HUES64 (cell line): ENCODE measurements around the gene SH2B3.
"Not testable (repeated sequence)": the region's sequence is repeated elsewhere in the genome, so short reads cannot be mapped to it uniquely, and the experiment has no call there.

Experiments
- H3K27ac ChIP-seq: 2 replicates; pipeline ENCODE4 v1.7.0; 2013; ENCODE audit warnings: low read depth, low read length, inconsistent platforms
- H3K27me3 ChIP-seq: 2 replicates; pipeline ENCODE4 v1.6.1; 2013; ENCODE audit warnings: mild to moderate bottlenecking, low read length; ENCODE audit not compliant: insufficient read depth
- H3K36me3 ChIP-seq: 2 replicates; pipeline ENCODE4 v1.6.1; 2013; ENCODE audit warnings: mild to moderate bottlenecking, low read length; ENCODE audit not compliant: insufficient read depth
- H3K4me1 ChIP-seq: 2 replicates; pipeline ENCODE4 v1.6.1; 2013; ENCODE audit warnings: mild to moderate bottlenecking, low read length, moderate library complexity; ENCODE audit not compliant: insufficient read depth
- H3K4me3 ChIP-seq: 2 replicates; pipeline ENCODE4 v1.5.1; 2013; ENCODE audit warnings: mild to moderate bottlenecking, low read length, moderate library complexity
- H3K9ac ChIP-seq: 2 replicates; pipeline ENCODE4 v1.6.1; 2013; ENCODE audit warnings: mild to moderate bottlenecking, low read depth, low read length
- H3K9me3 ChIP-seq: 2 replicates; pipeline ENCODE4 v1.6.1; 2013; ENCODE audit warnings: low read depth, low read length; ENCODE audit not compliant: insufficient read depth
- WGBS: fragments of 150-250, 120-280 bp; methylation state at CpG from one replicate; pipeline ENCODE4 v1.1.7; 2013; ENCODE audit warnings: missing lambda C conversion rate; 5-methylcytosine and 5-hydroxymethylcytosine counted together

The SH2B3 gene

GRCh38 chr12:111389635-111390034, 16.1 kb upstream of the SH2B3 start:
- no peak overlapping the region for H3K9ac ChIP-seq
- 89% methylated on average over 6 of the region's 7 CpGs for WGBS
- no peak overlapping the region for H3K4me3 ChIP-seq
- H3K4me1 ChIP-seq = no peaks in the 10 kb centered on the region
- no peaks in the 10 kb centered on the region for H3K9me3 ChIP-seq
- no peaks in the 10 kb centered on the region; the same call in 1 of the 2 replicates for H3K27me3 ChIP-seq
- no peaks in the 10 kb centered on the region for H3K36me3 ChIP-seq
- H3K27ac ChIP-seq = no peak overlapping the region

DNA sequence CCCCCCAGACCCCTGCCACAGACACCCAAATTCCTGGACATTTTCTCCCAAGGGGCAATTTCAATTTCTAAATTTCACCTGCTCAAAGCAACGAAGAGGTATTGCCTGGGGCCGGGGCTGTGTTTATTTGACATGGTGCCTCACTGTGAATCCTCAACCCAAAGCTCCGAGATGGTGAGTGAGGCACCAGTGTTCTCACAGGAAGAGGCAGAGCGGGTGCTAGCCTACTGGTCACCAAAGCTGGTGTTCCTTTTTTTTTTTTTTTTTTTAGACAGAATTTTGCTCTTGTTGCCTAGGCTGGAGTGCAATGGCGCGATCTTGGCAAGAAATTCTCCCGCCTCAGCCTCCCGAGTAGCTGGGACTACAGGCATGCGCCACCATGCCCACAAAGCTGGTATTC, 14.8 kb upstream of the SH2B3 start:
- Histone ChIP-seq H3K4me3 (no peak overlapping the region), H3K4me1 (no peaks in the 10 kb centered on the region), H3K36me3 (no peaks in the 10 kb centered on the region), H3K9ac (no peak overlapping the region), H3K9me3 (no peaks in the 10 kb centered on the region), H3K27me3 (no peaks in the 10 kb centered on the region; the same call in 1 of the 2 replicates), H3K27ac (no peak overlapping the region)
- WGBS = 92% methylated on average over 9 of the region's 9 CpGs

GRCh38 chr12:111393700-111394300, 11.9 kb upstream of the SH2B3 start:
- Histone ChIP-seq H3K27me3 (no peaks in the 10 kb centered on the region; the same call in 1 of the 2 replicates), H3K9ac (no peak overlapping the region), H3K27ac (no peak overlapping the region), H3K36me3 (no peaks in the 10 kb centered on the region), H3K9me3 (no peaks in the 10 kb centered on the region), H3K4me3 (no peak overlapping the region), H3K4me1 (no peaks in the 10 kb centered on the region)
- 88% methylated on average over 8 of the region's 8 CpGs for WGBS

DNA sequence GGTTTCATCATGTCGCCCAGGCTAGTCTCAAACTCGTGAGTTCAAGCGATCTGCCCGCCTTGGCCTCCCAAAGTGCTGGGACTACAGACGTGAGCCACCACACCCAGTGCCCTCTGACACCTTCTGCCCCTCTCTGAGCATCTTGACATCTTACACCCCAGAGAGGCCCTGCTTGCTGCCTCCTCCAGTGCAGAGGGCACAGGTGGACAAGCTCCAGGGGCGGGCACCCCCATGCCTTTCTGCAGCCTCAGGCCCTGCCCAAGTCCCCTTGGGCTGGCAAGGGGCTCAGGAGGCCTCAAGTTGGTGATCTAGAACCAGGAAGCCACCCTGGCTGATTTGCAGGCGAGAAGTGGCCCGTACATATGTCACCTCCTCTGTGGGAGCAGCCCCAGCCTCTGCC, 11.2 kb upstream of the SH2B3 start:
- H3K36me3 ChIP-seq = no peaks in the 10 kb centered on the region
- no peak overlapping the region for H3K9ac ChIP-seq
- H3K27ac ChIP-seq = no peak overlapping the region
- H3K9me3 ChIP-seq = no peaks in the 10 kb centered on the region
- H3K4me1 ChIP-seq = no peaks in the 10 kb centered on the region
- 89% methylated on average over 8 of the region's 8 CpGs for WGBS
- H3K27me3 ChIP-seq = no peaks in the 10 kb centered on the region; the same call in 1 of the 2 replicates
- no peak overlapping the region for H3K4me3 ChIP-seq

DNA sequence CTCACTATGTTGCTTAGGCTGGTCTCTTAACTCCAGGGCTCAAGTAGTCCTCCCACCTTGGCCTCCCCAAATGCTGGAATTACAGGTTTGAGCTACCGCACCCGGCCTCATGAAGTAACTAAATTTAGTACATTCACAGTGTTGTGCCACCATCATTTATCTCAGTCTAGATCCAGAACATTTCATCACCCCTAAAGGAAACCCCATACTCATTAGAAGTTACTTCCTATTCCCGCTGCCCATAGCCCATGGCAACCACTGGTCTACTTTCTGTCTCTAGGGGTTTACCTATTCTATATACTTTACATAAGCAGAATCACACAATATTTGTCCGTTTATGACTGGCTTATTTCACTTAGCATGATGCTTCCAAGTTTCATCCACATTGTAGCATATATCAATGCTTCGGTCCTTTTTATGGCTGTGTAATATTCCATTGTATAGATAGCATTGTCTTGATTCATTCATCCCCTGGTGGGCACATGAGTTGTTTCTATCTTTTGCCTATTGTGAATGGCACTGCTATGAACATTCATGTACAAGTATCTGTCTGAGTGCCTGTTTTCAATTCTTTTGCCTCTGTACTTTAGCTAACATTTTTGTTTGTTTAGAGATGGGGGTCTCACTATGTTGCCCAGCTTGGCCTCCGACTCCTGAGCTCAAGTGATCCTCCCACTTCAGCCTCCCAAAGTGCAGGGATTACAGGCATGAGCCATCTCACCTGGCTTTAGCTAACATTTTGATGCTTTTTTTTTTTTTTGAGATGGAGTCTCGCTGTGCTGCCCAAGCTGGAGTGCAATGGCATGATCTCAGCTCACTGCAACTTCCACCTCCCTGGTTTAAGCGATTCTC, 10.2 kb upstream of the SH2B3 start:
- WGBS = 84% methylated on average over 8 of the region's 8 CpGs

DNA sequence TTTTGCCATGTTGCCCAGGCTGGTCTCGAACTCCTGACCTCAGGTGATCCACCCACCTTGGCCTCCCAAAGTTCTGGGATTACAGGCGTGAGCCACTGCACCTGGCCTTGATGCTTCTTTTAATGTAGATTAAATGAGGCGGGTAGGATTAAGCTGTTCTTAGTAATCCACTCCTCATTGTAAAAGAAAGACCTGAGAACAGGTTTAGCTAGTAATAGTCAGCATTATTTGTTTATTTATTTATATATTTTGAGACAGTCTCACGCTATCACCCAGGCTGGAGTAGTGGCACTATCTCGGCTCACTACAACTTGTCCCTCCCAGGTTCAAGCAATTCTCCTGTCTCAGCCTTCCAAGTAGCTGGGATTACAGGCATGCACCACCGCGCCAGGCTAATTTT, 9.5 kb upstream of the SH2B3 start:
- H3K9me3 ChIP-seq, H3K27ac ChIP-seq, H3K9ac ChIP-seq, H3K4me1 ChIP-seq, H3K27me3 ChIP-seq, H3K4me3 ChIP-seq, H3K36me3 ChIP-seq: not testable (repeated sequence)
- WGBS = 95% methylated on average over 6 of the region's 7 CpGs

More for the DNA sequence above, 10.2 kb upstream of the SH2B3 start:
- Histone ChIP-seq H3K9ac (no peak overlapping the region), H3K4me3 (no peak overlapping the region), H3K36me3 (no peaks in the 10 kb centered on the region), H3K4me1 (no peaks in the 10 kb centered on the region), H3K27me3 (no peaks in the 10 kb centered on the region; the same call in 1 of the 2 replicates), H3K9me3 (no peaks in the 10 kb centered on the region), H3K27ac (no peak overlapping the region)

- Histone ChIP-seq H3K4me3 (no peak overlapping the region), H3K27ac (no peak overlapping the region), H3K4me1 (no peaks in the 10 kb centered on the region), H3K9me3 (no peaks in the 10 kb centered on the region), H3K36me3 (no peaks in the 10 kb centered on the region), H3K27me3 (no peaks in the 10 kb centered on the region; the same call in 1 of the 2 replicates), H3K9ac (no peak overlapping the region)
- 21% methylated on average over 34 of the region's 34 CpGs for WGBS
These were observed 8.8 kb upstream of the SH2B3 start for GRCh38 chr12:111396726-111397445.

DNA sequence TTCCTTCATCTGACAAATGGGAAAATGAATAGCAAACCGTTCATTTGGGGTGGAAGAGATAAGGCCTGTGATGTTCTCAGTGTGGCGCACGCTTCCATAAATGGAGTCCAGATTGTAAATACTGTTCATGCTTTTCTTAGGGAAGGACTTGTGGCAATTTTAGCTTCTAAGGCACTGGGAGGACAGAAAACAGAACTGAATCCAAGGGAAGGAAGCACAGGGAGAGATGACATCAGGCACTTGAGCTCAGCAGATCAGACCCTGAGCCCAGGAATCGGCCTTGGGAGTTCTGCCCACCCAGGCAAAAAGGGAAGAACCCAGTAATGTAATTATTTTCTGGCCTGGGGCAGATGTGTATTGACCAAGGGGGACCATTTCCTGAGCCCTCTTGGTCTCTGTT, 7.2 kb upstream of the SH2B3 start:
- Histone ChIP-seq H3K27ac (no peak overlapping the region), H3K36me3 (no peaks in the 10 kb centered on the region), H3K9ac (no peak overlapping the region), H3K4me3 (no peak overlapping the region), H3K9me3 (no peaks in the 10 kb centered on the region), H3K4me1 (peaks cover 4% of the 10 kb centered on the region), H3K27me3 (no peaks in the 10 kb centered on the region)
- WGBS = 91% methylated on average over 4 of the region's 4 CpGs

DNA sequence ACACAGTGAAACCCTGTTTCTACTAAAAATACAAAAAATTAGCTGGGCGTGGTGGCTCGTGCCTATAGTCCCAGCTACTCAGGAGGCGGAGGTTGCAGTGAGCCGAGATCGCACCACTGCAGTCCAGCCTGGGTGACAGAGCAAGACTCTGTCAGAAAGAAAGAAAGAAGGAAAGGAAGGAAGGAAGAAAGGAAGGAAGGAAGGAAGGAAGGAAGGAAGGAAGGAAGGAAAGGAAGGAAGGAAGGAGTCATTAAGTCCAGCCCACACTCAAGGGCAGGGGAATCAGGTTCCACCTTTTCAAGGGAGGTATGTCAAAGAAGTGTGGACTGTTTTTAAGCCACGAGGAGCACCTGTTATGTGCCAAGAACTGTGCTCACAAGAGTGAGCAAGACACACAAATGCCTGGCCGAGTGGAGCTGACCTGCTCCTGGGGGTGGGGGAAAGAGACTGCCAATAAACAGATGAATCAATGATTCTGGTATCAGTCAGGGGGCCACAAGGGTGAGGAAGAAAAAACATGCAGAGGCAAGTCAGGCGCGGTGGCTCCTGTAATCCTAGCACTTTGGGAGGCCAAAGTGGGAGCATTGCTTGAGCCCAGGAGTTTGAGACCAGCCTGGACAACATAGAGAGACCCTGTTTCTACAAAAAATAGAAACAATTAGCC, 5.8 kb upstream of the SH2B3 start:
- H3K4me1 ChIP-seq = peaks cover 11% of the 10 kb centered on the region
- not testable (repeated sequence) for H3K27ac ChIP-seq, H3K9ac ChIP-seq, H3K4me3 ChIP-seq, H3K27me3 ChIP-seq, H3K9me3 ChIP-seq, H3K36me3 ChIP-seq
- WGBS = 89% methylated on average over 9 of the region's 9 CpGs

- 93% methylated on average over 6 of the region's 6 CpGs for WGBS
- Histone ChIP-seq H3K27me3 (no peaks in the 10 kb centered on the region), H3K4me1 (peaks cover 12% of the 10 kb centered on the region), H3K36me3 (no peaks in the 10 kb centered on the region), H3K27ac (no peak overlapping the region), H3K9ac (no peak overlapping the region), H3K9me3 (no peaks in the 10 kb centered on the region), H3K4me3 (no peak overlapping the region)
These were observed 4.5 kb upstream of the SH2B3 start for GRCh38 chr12:111401167-111401605.

DNA sequence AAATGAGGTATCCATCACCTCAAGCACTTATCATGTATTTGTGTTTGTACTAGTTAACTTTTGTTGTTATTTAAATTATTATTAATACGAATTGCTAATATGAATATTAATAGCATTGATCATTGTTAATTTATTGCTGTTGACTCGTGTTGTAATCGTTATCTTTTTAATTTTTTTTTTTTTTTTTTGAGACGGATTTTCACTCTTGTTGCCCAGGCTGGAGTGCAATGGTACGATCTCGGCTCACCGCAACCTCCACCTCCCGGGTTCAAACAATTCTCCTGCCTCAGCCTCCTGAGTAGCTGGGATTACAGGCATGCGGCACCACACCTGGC, 3.3 kb upstream of the SH2B3 start:
- H3K9ac ChIP-seq, H3K27me3 ChIP-seq, H3K27ac ChIP-seq, H3K36me3 ChIP-seq, H3K9me3 ChIP-seq, H3K4me3 ChIP-seq: not testable (repeated sequence)
- 92% methylated on average over 8 of the region's 9 CpGs for WGBS
- peaks cover 14% of the 10 kb centered on the region for H3K4me1 ChIP-seq
